ENCODE measurements around the gene MED13L.

The MED13L gene

DNA sequence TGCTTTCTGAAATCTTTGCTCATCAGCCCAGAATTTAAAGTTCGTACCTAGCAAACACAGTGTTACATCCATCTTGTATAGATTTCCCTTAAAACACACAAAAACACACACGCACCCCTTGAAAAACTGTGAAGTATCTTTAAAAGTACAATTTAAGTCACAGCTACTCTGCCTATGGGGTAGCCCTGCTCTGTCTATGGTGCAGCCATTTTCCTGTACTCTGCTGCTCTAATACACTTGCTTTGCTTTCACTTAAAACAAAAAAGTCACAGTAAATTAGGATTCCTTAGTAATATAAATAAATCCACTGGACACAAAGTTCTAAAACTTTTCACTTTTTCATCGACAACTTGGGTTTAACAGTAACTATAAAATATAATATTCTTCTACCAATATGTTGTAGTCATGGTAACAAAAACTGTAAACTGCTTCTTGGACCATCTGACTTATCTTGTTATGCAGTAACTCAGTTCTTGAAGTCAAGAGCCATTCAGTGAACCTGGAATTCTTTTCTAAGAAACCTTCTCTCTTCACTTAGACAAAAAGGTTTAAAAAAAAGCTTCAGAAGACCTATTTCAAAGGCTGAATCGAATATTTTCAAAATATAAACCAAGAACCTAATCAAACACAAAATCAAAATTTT lies 63.5 kb downstream of the MED13L start:
- Mint-ChIP-seq H3K9me3 (no peaks in the 10 kb centered on the region), H3K4me1 (ENCODE audit: low read depth) (peaks cover 33% of the 10 kb centered on the region), H3K27me3 (ENCODE audit: low read depth) (no peaks in the 10 kb centered on the region), H3K27ac (no peak overlapping the region), H3K4me3 (no peak overlapping the region), H3K36me3 (ENCODE audit: low read depth) (no peaks in the 10 kb centered on the region)
- DNase-seq (ENCODE audit: low spot score): no peak

DNA sequence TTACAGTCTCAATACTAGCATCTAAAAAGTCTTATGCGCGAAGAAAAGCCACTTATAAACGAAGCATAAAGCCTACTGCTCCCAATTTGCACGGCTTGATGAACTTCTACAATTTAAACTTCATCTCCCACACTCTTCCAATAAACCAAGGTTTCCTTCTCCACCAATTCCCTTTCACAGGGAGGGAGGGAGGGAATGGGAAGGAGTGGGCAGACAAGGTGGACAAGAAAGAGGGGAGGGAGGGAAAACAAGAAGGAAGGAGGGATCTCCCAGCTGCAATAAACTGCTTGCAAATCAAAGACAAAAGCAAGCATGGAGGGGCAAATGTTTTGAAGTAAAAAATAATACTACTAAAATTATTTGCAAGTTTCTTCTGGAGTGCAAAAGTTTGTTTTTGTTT lies 64.5 kb downstream of the MED13L start:
- H3K4me3 Mint-ChIP-seq: no peak overlapping the region
- H3K27ac Mint-ChIP-seq: no peak overlapping the region
- H3K36me3 Mint-ChIP-seq (ENCODE audit: low read depth): no peaks in the 10 kb centered on the region
- peaks cover 33% of the 10 kb centered on the region for H3K4me1 Mint-ChIP-seq (ENCODE audit: low read depth)
- H3K27me3 Mint-ChIP-seq (ENCODE audit: low read depth): no peaks in the 10 kb centered on the region
- H3K9me3 Mint-ChIP-seq: no peaks in the 10 kb centered on the region
- no peak for DNase-seq (ENCODE audit: low spot score)

DNA sequence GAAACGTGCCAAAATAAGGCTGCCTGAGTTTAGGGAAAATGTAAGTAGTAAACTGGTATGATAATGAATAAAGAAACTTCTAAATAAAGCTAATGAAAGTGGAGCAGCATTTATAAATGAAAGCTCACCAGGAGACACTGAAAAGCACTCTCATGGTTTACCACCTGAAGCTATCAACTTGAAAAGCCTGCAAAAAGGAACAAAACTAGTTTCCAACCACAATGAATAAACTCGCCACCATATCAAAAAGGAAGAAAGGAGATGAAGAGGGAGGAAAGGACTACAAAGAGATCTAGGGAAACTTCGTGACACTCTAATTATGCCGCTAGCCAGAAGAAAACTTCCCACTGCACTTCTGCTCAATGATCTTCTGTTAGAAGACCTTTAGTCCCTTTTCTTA lies 66.7 kb downstream of the MED13L start:
- H3K36me3 Mint-ChIP-seq (ENCODE audit: low read depth): no peaks in the 10 kb centered on the region
- no peak overlapping the region for H3K4me3 Mint-ChIP-seq
- no peaks in the 10 kb centered on the region for H3K27me3 Mint-ChIP-seq (ENCODE audit: low read depth)
- no peak overlapping the region for H3K27ac Mint-ChIP-seq
- H3K9me3 Mint-ChIP-seq: no peaks in the 10 kb centered on the region
- H3K4me1 Mint-ChIP-seq (ENCODE audit: low read depth): peaks cover 26% of the 10 kb centered on the region
- no peak for DNase-seq (ENCODE audit: low spot score)

DNA sequence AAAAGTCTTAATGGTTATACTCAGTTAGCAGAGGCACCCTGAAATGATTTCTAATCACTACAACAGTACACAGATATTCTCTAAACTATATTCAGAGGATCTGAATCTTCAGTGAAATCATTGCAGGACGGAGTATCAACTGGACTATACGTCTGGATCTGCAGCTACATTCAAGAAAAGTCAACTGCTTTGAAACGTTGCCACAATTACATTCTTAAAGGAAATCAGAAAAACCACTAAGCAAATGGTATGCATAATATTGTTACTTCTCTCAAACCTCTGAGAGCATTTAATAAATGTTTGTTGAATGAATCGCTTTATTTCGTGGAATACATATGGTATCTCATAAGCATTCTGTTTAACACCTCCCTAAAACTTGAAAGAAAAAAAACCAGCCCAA lies 67.4 kb downstream of the MED13L start:
- DNase-seq (ENCODE audit: low spot score): no peak
- Mint-ChIP-seq H3K9me3 (no peaks in the 10 kb centered on the region), H3K4me3 (no peak overlapping the region), H3K27me3 (ENCODE audit: low read depth) (no peaks in the 10 kb centered on the region), H3K27ac (no peak overlapping the region), H3K36me3 (ENCODE audit: low read depth) (peaks cover 2% of the 10 kb centered on the region), H3K4me1 (ENCODE audit: low read depth) (peaks cover 19% of the 10 kb centered on the region)

DNA sequence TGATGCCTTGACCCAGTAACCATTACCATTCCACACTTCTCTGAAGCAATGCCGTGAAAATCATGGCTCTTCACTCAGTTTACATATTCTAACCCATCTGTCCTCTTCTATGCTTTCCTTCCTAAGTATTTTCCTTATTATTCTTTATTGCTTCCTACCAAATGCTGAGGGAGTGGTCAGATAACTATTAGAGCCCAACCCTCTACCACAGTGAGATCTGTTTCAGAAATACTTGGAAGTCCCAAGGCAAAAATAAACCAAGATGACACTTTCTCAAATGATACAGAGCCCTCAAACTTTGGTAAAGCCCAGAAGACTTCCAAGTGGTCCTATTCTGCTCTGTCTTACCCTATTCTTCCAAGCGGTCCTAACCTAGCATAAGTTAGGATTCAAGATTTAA lies 68.0 kb downstream of the MED13L start:
- Mint-ChIP-seq H3K4me3 (no peak overlapping the region), H3K9me3 (no peaks in the 10 kb centered on the region), H3K36me3 (ENCODE audit: low read depth) (peaks cover 6% of the 10 kb centered on the region), H3K27ac (no peak overlapping the region), H3K4me1 (ENCODE audit: low read depth) (peaks cover 14% of the 10 kb centered on the region), H3K27me3 (ENCODE audit: low read depth) (no peaks in the 10 kb centered on the region)
- no peak for DNase-seq (ENCODE audit: low spot score)

DNA sequence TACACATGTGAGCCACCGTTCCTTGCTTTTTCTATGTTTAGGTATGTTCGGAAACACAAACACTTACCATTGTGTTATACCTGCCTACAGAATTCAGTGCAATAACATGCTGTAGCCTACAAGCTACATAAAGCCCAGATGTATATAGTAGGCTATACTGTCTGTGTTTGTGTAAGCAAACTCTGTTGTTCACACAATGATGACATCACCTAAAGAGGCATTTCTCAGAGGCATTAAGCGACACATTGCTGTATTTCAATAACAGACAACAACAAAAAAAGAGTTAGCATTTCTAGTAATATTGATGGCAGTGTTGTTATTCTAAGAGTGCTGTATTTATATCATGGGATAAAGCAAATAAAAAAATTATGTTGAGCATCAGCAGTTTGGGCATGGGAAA lies 70.2 kb downstream of the MED13L start:
- DNase-seq (ENCODE audit: low spot score): no peak
- Mint-ChIP-seq H3K4me3 (no peak overlapping the region), H3K36me3 (ENCODE audit: low read depth) (peaks cover 8% of the 10 kb centered on the region), H3K27me3 (ENCODE audit: low read depth) (no peaks in the 10 kb centered on the region), H3K9me3 (no peaks in the 10 kb centered on the region), H3K27ac (no peak overlapping the region), H3K4me1 (ENCODE audit: low read depth) (peaks cover 12% of the 10 kb centered on the region)

DNA sequence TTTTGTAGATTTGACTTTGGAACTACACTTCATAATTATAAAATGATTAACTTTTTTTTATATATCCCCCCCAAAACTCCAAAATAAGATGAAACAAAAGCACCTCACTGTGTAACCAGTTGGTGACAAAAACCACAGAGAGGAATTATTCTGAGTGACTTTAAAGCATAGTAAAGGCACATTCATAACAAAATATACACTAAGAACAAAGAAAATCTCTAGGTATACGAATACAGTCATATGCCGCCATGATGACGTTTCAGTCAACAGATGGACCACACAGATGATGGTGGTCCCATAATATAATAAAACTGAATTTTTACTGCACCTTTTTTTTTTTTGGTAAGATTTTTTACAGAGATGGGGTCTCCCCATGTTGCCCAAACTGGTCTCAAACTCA lies 70.7 kb downstream of the MED13L start:
- no peaks in the 10 kb centered on the region for H3K27me3 Mint-ChIP-seq (ENCODE audit: low read depth)

DNA sequence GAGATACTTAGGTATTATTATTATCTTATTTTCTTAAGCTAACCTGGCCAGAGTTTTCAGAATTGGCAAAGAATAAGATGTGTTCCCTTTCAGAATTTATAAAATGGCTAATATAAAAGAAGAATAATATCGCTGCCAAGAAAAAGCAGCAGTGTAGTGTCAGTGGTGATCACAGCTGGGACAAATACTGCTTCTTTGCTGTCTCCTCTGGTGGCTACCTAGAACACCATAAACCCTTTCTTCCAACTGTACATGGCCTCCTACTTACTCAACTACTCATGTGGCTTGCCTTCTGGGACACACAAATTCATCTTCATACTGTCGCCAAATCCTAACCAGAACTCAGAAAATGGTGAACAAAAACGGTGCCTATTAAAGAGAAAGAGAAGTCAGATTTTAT lies 72.7 kb downstream of the MED13L start:
- Mint-ChIP-seq H3K9me3 (no peaks in the 10 kb centered on the region), H3K4me3 (no peak overlapping the region), H3K27me3 (ENCODE audit: low read depth) (no peaks in the 10 kb centered on the region), H3K4me1 (ENCODE audit: low read depth) (peaks cover 3% of the 10 kb centered on the region), H3K36me3 (ENCODE audit: low read depth) (peaks cover 8% of the 10 kb centered on the region), H3K27ac (no peak overlapping the region)
- DNase-seq (ENCODE audit: low spot score): no peak

More for the DNA sequence above, 70.7 kb downstream of the MED13L start:
- Mint-ChIP-seq H3K9me3 (no peaks in the 10 kb centered on the region), H3K4me3 (no peak overlapping the region), H3K36me3 (ENCODE audit: low read depth) (peaks cover 8% of the 10 kb centered on the region), H3K27ac (no peak overlapping the region), H3K4me1 (ENCODE audit: low read depth) (peaks cover 12% of the 10 kb centered on the region)
- DNase-seq (ENCODE audit: low spot score): no peak

DNA sequence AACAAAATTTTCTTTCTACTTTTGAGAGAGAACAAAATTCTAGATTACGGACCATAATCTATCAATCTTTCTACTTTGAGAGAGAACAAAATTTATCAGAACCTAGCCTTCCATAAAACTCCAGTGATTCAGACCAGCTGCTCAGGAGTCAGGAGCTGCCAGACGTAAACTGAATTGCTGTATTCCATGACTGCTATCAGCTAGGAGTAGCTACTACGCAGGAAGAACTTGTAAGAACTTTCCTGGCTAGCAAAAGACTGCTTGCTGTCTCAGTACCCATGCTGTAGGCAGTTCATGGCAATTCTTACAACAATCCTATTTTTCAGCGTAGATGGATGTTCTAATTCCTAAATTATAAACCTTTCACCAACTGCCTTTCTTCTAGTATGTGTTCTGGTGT lies 73.3 kb downstream of the MED13L start:
- peaks cover 2% of the 10 kb centered on the region for H3K4me1 Mint-ChIP-seq (ENCODE audit: low read depth)

DNA sequence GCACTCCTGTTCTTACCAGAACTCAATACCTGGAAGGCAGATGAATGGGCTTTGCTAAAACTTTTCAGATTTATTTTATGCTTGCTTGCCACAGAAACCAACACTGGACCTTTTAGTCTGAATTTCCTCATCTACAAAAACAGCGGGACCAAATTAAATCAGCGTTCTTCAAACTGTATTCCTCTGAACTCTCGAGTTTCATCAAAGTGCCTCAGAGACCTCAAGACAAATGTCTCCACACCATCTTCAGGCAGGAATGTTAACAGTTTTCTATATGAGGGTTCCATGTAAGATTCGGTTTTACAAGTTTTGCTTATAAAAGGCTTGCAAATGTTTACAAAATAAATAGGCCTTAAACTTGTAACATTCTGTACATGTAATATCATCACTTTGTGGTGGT lies 74.6 kb downstream of the MED13L start:
- DNase-seq (ENCODE audit: low spot score): no peak
- Mint-ChIP-seq H3K27me3 (ENCODE audit: low read depth) (no peaks in the 10 kb centered on the region), H3K36me3 (ENCODE audit: low read depth) (peaks cover 9% of the 10 kb centered on the region), H3K27ac (no peak overlapping the region), H3K4me1 (ENCODE audit: low read depth) (peaks cover 11% of the 10 kb centered on the region), H3K4me3 (no peak overlapping the region), H3K9me3 (no peaks in the 10 kb centered on the region)

More for the DNA sequence above, 73.3 kb downstream of the MED13L start:
- Mint-ChIP-seq H3K27me3 (ENCODE audit: low read depth) (no peaks in the 10 kb centered on the region), H3K4me3 (no peak overlapping the region), H3K36me3 (ENCODE audit: low read depth) (peaks cover 9% of the 10 kb centered on the region), H3K9me3 (no peaks in the 10 kb centered on the region), H3K27ac (no peak overlapping the region)
- no peak for DNase-seq (ENCODE audit: low spot score)

DNA sequence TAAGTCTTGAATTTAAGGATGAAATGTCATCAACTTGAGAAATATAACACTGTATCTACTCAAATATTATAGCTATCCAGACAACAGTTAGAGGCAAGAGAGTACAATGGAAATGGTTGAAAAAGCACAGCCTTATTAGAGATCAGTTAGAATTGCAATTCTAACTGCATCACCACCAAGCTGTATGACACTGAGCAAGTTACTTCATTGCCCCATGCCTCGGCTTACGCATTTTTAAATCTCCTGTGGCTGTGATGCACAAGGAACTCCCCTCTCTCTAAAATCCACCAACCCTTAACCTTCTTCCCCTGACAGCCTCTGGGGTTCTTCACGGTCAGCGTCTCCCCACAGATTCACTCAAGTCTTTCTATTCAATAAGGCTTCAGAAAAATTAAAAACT lies 75.1 kb downstream of the MED13L start:
- H3K4me3 Mint-ChIP-seq: no peak overlapping the region
- no peaks in the 10 kb centered on the region for H3K27me3 Mint-ChIP-seq (ENCODE audit: low read depth)
- no peak overlapping the region for H3K27ac Mint-ChIP-seq
- DNase-seq (ENCODE audit: low spot score): no peak
- no peaks in the 10 kb centered on the region for H3K9me3 Mint-ChIP-seq
- H3K4me1 Mint-ChIP-seq (ENCODE audit: low read depth): peaks cover 11% of the 10 kb centered on the region
- H3K36me3 Mint-ChIP-seq (ENCODE audit: low read depth): peaks cover 9% of the 10 kb centered on the region

DNA sequence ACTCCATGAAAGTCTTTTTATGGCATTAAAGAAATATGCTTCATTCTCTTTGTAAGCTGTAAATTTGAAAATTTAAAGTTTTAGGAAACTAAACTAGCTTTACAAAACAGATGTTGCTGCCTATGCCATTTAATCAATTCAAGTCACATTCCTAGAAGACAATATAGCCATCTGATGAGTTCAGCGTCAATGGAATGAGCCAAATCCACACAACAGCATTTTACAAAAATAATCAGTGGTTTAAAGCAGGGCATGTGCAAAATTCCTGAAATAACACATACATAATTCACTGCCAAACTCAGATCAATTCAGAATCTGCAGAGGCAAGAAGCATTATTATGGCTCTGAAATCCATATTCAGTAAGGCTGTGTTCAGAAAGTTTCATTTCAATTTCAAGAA lies 75.6 kb downstream of the MED13L start:
- H3K9me3 Mint-ChIP-seq: no peaks in the 10 kb centered on the region
- no peak overlapping the region for H3K27ac Mint-ChIP-seq
- H3K36me3 Mint-ChIP-seq (ENCODE audit: low read depth): peaks cover 11% of the 10 kb centered on the region
- H3K4me1 Mint-ChIP-seq (ENCODE audit: low read depth): peaks cover 11% of the 10 kb centered on the region
- no peak overlapping the region for H3K4me3 Mint-ChIP-seq
- H3K27me3 Mint-ChIP-seq (ENCODE audit: low read depth): no peaks in the 10 kb centered on the region
- DNase-seq (ENCODE audit: low spot score): no peak

DNA sequence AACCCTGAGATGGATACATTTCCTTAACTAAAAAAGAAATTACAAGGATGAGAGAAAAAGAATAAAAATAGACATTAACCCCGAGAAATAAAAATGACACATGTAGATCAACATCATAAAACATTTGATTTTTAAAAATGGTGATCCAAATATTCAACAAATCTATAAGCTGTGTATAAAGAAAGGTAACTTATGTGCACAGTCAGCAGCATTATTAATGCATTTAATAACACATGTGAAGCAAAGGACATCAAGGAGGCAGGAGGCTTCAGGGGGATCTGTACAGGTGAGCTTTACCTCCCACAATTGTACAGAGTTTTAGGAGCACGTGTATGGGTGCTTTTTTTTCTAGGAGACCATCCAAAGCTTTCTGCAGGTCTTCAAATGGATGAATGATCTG lies 76.1 kb downstream of the MED13L start:
- Mint-ChIP-seq H3K27me3 (ENCODE audit: low read depth) (no peaks in the 10 kb centered on the region), H3K36me3 (ENCODE audit: low read depth) (peaks cover 11% of the 10 kb centered on the region), H3K27ac (no peak overlapping the region), H3K9me3 (no peaks in the 10 kb centered on the region), H3K4me1 (ENCODE audit: low read depth) (peaks cover 11% of the 10 kb centered on the region), H3K4me3 (no peak overlapping the region)
- no peak for DNase-seq (ENCODE audit: low spot score)

DNA sequence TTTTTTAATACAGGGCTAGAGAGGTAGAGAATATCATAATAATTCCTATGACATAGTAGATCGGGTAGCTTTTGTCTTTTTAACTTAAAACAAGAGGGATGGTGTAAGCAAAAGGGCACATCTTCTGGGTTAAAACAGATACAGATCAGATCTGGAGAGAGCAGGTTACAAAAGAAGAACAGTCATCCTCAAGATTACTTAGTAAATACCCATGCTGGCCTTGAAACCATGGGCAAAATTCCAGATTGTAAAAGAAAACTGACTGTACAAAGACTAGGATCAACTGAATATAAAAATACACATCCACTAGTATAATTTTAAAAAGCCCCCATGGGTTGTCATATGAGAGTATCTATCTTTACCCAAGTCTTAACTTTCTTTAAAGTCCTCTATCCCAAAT lies 76.7 kb downstream of the MED13L start:
- Mint-ChIP-seq H3K4me1 (ENCODE audit: low read depth) (peaks cover 14% of the 10 kb centered on the region), H3K36me3 (ENCODE audit: low read depth) (peaks cover 11% of the 10 kb centered on the region), H3K27ac (no peak overlapping the region), H3K9me3 (no peaks in the 10 kb centered on the region), H3K27me3 (ENCODE audit: low read depth) (no peaks in the 10 kb centered on the region), H3K4me3 (no peak overlapping the region)
- no peak for DNase-seq (ENCODE audit: low spot score)

DNA sequence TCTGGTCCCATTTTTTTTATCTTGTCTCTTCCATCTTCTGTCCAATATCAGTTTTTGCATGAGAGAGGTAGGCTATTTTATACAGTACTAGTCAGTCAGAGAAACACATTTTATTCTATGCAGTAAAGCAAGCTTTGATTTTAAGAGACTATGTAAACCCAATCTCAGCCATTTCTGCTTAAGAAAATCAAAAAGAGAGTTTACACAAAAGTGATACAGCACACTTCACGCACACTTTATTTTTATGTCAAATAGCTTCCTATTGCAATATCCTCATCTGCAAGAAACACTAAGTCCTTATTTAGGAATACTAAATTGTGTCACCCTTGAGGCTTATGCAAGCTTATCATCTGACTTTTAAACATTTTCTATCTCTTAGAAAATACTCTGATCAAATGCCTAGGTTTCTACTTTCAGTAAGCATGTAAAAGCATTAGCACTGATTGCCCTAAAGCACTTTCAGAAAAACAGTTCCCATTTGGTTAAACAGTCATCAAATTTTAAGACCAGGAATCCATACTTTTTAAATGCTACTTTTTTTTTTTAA lies 78.3 kb downstream of the MED13L start:
- H3K9me3 Mint-ChIP-seq: no peaks in the 10 kb centered on the region
- no peak overlapping the region for H3K27ac Mint-ChIP-seq
- DNase-seq (ENCODE audit: low spot score): no peak
- no peaks in the 10 kb centered on the region for H3K27me3 Mint-ChIP-seq (ENCODE audit: low read depth)
- peaks cover 3% of the 10 kb centered on the region for H3K36me3 Mint-ChIP-seq (ENCODE audit: low read depth)
- no peak overlapping the region for H3K4me3 Mint-ChIP-seq
- H3K4me1 Mint-ChIP-seq (ENCODE audit: low read depth): peaks cover 28% of the 10 kb centered on the region
